ENCODE data around the gene BCL7A.

- no peak for TF ChIP-seq POLR2A (IDR thresholded peaks at IDR 0.05)
- TF ChIP-seq, protein P1, sequence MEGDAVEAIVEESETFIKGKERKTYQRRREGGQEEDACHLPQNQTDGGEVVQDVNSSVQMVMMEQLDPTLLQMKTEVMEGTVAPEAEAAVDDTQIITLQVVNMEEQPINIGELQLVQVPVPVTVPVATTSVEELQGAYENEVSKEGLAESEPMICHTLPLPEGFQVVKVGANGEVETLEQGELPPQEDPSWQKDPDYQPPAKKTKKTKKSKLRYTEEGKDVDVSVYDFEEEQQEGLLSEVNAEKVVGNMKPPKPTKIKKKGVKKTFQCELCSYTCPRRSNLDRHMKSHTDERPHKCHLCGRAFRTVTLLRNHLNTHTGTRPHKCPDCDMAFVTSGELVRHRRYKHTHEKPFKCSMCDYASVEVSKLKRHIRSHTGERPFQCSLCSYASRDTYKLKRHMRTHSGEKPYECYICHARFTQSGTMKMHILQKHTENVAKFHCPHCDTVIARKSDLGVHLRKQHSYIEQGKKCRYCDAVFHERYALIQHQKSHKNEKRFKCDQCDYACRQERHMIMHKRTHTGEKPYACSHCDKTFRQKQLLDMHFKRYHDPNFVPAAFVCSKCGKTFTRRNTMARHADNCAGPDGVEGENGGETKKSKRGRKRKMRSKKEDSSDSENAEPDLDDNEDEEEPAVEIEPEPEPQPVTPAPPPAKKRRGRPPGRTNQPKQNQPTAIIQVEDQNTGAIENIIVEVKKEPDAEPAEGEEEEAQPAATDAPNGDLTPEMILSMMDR (IDR thresholded peaks at IDR 0.05) = no peak
- no peak for TF ChIP-seq EP300 (IDR thresholded peaks at IDR 0.05)
These were observed 38.0 kb upstream of the BCL7A start for GRCh38 chr12:121983536-121984210.

All from gastroesophageal sphincter (tissue), 3 donors.